ENCODE measurements around the gene PAX4.

PAX4 gene

DNA sequence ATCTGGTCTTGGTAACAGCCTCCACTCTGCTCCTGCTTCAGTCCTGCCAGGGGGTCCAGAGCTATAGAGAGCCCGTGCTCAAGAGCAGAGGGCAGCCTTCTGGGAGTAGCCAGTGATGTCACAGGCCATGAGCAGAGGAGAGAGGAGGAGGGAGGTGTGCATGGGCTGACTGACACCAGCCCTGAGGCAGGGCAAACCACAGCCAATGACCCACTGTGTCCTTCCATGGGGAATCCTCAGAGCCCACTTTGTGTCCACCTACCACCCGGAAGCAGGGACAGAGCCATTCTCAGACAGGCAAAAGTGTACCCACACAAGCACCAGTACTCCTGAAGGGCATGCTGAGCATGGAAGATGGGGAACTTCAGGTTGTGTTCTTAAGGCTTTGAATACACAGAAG is at the start of gene PAX4:
PAX4 (minus strand) TSS at position 101 of the 400 bp plus-strand sequence. CDS start 2,214 bp downstream, outside the sequence.
- no peak for DNase-seq (ENCODE audit: low read depth in 2 of 2)

GRCh38 chr7:127667017-127667670 is 49.2 kb upstream of the PAX4 start:
- DNase-seq (ENCODE audit: low read depth in 2 of 2), result no peak

DNA sequence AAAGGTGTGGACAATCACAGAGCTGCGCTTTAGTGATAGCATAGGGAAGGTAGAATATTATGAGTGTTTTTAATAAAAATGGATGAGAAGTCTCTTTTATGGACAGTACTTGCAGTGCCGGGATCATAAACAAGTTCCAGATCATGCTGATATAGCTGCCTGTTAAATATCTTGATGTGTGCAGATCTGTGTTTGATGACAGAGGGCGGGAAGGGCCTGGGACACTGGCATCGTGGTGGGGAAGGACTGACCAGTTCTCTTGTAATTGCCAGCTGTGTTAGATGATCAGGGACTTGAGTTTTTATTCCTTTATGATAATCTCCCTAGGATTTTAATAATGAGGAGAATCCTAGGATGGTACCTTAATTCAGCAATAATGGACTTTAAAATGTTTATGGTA is 48.7 kb upstream of the PAX4 start:
- DNase-seq (ENCODE audit: low read depth in 2 of 2), result no peak

DNA sequence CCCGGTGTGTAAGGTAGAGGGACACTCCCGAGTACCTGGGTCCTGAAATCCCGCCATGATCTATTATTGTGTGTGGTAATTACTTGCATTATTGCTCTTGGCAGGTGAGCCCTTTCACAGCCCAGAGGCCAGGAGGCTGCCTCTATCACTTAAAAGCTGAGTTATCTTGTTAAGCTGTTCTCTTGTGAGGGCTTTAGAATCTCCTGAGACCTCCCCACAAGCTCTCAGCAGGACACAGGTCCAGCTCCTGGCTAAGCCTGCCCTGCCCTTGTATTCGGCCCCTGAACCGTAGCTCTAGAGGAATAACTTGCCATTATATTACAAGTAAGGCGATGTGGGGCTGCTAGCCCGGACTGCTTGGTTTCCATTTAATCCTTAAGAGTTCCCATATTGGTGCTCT is 48.0 kb upstream of the PAX4 start:
- DNase-seq (ENCODE audit: low read depth in 2 of 2), result no peak

GRCh38 chr7:127658970-127659630 is 41.2 kb upstream of the PAX4 start:
- no peak for DNase-seq (ENCODE audit: low read depth in 2 of 2)

GRCh38 chr7:127657500-127657899 is 39.6 kb upstream of the PAX4 start:
- no peak for DNase-seq (ENCODE audit: low read depth in 2 of 2)

- DNase-seq (ENCODE audit: low read depth in 2 of 2), result no peak
These were observed 37.8 kb upstream of the PAX4 start for GRCh38 chr7:127655720-127656119.

DNA sequence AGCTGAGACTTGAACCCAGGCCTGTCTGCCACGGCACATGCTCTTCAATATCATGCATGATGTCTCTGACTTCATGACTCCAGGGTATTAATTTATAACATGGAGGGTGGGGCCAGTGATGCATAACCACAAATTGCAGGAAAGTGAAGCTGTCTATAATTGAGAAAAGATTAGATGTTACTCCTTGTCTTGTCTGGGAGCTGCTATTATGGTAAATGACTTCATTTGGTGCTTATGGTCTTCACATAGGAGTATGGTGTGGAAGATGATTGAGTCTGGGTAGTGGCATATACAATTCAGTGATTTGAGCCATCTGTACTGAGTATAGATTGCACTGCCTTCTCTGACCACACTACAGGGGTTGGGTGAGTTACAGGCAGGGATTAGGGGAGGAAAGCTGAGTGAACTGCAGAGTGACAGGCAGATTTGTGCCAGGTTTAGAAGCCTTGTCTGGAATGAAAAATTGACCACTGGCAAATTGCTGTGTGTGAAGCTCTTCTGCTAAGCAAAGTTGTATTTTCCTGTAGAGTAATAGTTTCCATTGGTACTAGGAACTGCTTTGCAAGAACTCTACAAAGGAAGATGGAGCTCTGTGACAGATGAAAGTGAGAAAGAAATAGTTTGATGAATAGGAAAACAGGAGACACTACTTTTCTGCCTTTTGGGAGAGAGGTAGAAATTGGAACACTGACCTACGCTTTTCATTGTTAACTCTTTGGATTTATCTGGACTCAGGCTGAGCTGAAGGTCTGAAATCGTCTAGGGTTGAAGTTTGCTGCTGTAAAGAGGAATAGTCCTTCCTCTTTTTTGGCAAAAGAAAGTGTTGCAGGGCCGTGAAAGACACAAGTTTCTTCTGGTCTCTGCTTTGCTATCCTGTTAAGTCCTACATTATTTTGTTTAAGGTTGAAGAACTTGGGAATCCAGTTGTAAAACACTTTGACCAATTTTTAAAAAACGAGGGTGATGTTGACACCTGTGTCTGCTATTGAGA is 36.8 kb upstream of the PAX4 start:
- no peak for DNase-seq (ENCODE audit: low read depth in 2 of 2)

GRCh38 chr7:127653396-127653795 is 35.5 kb upstream of the PAX4 start:
- no peak for DNase-seq (ENCODE audit: low read depth in 2 of 2)

DNA sequence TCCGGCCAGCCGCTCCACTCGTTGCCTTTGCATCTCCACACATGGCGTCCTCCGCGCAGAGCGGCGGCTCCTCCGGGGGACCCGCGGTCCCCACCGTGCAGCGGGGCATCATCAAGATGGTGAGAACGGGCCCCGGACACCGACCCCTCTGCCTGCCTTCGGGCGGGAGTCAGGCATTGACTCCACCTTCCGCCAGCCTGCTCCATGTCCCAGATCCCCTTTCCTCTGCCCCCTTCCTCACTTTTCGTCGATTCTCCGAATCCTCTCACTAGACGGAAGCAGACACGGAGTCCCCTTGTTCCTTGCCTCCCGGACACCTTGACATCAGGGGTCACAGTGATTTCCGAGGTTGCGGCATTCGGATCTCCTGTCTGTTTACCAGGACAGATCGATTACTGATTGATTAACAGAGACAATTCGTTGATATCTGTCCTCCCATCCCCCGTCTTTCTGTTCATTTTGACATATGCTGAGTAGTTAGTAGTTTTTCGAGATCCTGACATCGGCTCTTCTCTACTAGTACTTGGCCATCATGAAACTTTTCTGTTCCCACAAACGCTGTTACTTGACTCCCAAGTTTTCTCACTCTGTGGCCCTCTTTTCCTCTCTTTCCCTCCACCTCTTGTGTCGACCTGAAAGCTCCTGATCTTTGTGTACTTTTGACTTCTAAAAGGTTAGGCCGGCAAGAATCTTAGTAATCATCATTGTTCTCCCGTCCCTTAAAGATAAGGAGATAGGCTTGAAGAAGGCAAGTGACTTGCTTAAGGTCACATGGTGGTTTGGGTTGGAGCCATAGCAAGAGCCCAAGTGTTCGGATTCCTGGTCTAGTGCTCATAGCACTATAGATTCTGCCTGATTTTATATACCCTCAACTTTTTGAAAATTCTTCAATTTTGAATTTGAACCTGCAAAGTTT is 34.6 kb upstream of the PAX4 start:
- DNase-seq (ENCODE audit: low read depth in 2 of 2), result no peak

DNA sequence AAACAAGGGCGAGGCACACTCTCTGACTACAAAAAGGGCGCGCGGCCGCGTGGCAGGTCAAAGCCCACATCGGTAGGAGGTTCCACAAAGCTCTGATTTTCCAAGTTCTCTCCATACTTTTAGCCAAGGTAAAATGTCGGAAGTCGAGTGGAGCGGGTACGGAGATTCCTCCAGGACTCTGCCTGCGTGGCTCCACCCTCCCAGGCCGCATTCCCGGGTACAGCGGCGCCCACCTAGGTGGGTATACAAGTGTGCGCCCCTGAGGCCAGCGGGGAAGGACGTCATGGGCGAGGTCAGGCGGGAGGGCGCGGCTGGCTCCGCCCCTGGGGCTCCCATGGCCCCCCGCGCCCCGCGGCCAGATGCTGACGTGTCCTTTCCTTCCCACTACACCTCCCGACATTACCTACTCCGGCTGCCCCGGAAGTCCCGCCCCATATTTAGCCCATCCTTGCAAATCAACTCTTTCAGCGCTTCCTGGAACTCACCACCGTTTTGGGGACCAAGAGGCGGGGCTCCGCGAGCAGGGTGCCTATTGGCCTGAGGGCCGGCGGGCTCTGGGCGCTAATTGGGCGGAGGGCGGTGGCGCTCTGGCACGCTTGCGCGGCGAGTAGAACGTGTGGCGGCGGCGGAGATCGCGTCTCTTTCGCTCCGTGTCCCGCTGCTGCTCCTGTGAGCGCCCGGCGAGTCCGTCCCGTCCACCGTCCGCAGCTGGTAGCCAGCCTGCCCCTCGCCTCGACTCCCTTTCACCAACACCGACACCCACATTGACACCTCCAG is 33.8 kb upstream of the PAX4 start, which contains the start of gene SND1:
SND1 (plus strand) TSS at position 639 of the 777 bp plus-strand sequence. CDS start 180 bp downstream, outside the sequence.
- DNase-seq (ENCODE audit: low read depth in 2 of 2), result peak; percentile 97 to 98

DNA sequence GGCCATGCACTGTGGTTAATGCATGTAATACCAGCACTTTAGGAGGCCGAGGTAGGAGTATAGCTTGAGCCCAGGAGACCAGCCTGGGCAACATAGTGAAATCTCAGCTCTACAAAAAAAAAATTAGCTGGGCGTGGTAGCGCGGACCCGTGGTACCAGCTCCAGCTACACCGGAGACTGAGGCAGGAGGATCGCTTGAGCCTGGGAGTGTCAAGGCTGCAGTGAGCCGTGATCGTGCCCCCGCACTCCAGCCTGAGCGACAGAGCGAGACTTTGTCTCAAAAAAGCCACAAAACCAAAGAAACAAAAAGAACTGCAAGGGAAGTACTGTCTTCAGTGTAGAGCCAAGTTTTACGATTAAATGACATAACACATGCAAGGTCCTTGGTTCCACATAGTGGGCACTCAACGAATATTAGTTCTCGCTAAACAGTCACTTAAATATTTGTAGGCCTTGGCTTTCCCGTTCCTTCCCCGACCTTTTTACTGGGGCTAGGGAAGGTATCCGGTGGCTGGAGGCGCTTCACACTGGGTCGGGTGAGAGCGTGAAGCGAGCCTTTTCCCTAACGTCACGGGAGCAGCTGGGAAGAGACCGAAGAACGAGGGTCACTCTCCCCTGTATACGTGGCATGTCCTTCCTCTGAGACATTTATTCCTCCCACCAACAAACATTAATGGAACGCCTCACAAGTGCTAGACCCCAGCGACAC is 33.1 kb upstream of the PAX4 start:
- no peak for DNase-seq (ENCODE audit: low read depth in 2 of 2)

GRCh38 chr7:127648986-127649385 is 31.0 kb upstream of the PAX4 start:
- DNase-seq (ENCODE audit: low read depth in 2 of 2), result no peak

DNA sequence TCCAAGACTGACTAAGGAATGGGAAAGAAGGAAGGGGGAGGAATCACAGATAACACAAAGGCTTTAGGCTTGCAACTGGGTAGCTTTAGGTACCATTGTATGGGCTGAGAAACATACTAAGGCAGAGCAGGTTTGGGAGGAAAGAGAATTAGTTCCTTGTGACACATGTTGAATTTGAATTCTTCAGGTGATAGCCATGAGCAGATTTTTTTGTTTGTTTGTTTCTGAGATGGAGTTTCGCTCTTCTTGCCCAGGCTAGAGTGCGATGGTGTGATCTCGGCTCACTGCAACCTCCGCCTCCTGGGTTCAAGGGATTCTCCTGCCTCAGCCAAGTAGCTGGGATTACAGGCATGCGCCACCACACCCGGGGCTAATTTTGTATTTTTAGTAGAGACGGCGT is 29.7 kb upstream of the PAX4 start:
- DNase-seq (ENCODE audit: low read depth in 2 of 2), result no peak

DNA sequence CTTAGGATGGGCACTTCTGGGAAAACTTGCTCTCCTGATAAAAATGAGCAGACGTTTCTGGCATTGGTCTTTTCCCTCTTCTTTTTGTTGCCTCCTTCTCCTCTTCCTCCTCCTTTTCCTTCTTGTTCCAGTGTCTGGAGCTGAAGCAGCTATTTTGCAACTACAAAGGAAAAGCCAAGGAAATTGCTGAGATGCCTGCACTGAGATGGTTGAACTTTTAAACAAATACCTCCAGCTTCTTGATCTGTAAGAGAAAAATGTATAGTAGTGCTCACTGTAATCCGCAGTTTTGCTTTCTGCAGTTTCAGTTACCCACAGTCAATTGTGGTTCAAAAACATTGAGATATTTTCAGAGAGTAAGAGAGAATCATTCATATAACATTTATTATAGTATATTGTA is 26.5 kb upstream of the PAX4 start:
- no peak for DNase-seq (ENCODE audit: low read depth in 2 of 2)

DNA sequence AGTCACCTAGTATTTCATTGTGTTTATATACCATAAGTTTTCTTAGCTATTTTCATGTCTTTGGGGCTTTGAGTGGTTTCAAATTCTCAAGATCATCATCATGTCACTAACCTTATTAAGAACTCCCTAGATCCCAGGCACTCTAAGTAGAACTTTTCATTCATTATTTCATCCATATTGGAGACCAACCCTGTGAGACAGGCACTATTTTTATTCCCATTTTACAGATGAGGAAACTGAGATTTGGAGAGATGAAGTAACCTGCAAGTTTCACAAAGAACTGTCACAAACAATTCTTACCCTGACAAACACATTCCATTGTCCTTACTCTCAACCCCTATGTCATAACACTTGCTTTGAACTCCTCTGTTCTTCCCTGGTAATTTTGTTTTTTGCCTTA is 20.3 kb upstream of the PAX4 start:
- no peak for DNase-seq (ENCODE audit: low read depth in 2 of 2)

DNA sequence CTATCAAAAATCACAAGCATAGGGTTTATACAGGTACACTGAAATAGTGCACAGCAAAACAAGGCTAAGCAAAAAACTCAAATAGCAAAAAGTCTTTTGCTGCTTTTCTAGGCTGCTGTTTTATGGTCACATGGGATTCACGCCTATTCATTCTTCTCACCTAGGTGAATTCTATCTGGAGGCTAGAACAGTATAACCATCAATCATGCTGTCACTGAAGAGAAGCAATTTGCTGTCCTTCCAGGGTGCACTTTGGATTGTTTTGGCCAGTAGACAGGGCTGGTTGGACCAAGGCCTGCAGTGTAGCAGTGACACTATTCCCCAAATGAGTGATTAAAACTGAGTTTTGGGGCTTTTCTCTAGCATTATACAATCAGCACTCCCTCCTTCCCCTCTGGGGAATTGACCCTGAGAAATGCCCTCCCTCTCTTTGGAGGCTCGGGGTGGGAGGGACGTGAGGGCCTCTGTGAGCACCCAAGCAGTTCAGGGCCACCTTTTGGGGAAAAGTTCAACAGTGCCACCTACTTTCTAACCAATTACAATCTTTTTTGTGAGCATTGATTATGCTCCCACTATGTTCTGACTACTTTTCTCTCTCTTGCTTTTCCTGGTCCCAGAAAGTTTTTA is 17.8 kb upstream of the PAX4 start:
- DNase-seq (ENCODE audit: low read depth in 2 of 2), result no peak

DNA sequence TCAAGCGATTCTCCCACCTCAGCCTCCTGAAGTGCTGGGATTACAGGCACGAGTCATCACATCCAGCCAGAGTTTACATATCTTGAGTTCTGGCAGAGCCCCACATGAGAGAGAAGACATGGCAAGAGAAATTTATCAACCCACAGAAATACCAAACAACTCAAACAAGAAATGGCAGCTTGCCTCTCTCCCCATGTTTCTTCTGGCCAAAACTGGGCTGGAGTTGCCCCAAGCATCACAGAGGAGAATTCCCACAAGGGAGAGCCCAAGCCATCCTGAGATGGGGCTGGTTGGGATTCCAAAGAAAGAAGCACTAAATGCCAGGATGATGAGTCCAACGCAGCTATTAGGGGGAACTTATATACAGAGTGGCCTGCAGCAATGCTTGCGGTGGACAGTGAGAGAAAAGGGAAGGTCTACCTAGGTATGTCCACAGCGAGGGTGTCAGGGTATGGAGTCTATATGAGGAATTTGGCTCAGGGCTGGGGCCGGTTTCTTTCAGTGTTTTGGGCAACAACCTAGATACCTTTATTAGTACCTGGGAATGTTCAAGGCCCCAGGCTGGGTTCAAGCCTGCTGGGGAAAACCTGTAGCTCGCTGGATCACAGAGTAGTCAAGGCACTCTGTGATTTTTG is 14.5 kb upstream of the PAX4 start:
- DNase-seq (ENCODE audit: low read depth in 2 of 2), result no peak

Measured in stimulated activated CD4-positive, alpha-beta T cell treated with anti-CD3 and anti-CD28 coated beads, Interleukin-15, amount 100 ng/mL, for 48 hours (primary cell).